ENCODE data around the gene RAB11FIP4.
A peak's percentile ranks its signal among the peaks of the same experiment; 100 is the strongest.

RAB11FIP4 gene

DNA sequence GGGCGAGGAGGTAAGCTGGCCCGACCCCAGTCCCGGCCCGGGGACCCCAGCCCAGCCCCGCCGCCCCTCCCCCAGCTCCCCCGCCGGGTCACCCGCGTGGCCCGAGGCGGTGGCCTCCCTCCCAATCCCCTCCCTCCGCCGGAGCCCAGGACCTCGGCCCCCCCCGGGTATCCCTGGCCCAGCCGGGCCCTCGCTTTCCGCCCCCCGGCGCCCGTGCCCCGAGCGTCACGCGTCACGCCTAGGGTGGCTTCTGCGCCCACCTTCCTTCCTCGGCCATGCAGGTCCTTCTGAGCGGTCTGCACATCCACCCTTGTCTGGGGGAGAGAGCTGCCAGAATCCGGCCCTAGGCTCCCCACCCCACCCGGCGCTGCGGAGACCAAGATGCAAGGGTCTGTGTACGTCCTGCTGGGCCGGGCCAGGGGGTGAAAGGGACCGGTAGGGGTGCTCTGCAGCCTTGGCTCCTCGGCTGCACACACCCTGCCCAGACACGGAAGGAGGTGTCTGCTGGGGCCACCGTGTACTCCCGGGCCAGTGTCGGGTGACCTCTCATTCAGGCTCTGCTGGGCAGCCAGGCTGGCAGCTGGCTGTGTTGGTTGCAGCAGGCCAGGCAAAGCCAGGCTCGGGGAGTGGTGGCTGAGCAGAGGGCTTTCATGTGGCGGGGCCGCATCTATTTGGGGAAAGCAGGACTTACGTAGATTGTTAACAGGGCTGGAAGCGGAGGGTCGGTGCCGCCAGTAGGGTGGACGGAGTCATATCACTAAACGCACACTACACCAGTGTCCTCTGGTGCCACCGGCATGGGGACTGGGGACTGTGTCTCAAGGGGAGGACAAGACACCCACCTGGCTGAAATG lies 754 bp downstream of the RAB11FIP4 start:
- DNase-seq (ENCODE audit: low read depth): no peak
- H3K4me3 ChIP-seq (ENCODE audit: control insufficient read depth, low read depth, low read length): no peak overlapping the region
- TF ChIP-seq, protein P1, sequence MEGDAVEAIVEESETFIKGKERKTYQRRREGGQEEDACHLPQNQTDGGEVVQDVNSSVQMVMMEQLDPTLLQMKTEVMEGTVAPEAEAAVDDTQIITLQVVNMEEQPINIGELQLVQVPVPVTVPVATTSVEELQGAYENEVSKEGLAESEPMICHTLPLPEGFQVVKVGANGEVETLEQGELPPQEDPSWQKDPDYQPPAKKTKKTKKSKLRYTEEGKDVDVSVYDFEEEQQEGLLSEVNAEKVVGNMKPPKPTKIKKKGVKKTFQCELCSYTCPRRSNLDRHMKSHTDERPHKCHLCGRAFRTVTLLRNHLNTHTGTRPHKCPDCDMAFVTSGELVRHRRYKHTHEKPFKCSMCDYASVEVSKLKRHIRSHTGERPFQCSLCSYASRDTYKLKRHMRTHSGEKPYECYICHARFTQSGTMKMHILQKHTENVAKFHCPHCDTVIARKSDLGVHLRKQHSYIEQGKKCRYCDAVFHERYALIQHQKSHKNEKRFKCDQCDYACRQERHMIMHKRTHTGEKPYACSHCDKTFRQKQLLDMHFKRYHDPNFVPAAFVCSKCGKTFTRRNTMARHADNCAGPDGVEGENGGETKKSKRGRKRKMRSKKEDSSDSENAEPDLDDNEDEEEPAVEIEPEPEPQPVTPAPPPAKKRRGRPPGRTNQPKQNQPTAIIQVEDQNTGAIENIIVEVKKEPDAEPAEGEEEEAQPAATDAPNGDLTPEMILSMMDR (IDR thresholded peaks at IDR 0.05; ENCODE audit: control insufficient read depth, insufficient read depth, low read depth, low read length, missing control alignments): no peak

DNA sequence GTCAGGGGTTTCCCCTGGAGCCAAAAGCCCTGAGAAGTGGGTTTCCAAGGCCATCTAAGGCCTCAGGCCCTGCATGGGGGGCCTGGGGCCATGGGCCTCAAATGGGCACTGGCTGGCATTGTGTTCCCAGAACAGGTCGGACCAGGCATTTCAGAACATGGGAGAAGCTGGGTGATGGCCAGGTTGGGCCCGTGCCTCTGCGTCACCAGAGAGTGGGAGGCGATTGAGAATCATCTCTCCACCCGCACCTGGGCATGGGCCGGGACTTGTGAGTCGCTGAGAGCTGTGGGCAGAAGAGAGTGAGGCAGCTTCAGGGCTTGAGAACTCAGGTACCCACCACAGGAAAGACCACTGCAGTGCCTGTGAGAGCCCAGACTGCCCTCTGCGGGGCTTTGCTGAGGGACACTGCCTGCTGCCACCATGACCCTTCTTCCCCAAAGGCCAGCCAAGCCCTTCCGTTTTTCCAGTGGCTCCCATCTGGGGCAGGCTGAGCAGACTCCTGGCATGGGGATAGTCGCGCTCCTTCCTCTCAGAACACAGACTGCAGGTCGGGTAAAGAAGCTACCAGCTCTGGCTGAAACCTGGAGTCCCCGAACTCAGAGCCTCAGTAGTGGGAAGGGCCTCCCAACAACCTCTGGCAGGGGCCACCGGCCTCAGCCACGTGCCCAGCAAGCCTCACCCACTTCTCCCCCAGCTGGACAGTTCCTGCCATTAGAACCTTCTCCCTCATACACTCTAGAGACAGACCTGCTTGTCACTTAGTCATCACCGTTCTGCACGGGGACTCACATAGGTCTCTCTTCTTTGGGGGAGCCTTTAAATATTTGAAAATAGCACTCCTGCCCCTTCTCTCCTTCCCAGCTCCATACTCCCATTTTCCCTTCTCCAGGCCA lies 1.6 kb downstream of the RAB11FIP4 start:
- H3K4me3 ChIP-seq (ENCODE audit: control insufficient read depth, low read depth, low read length): no peak overlapping the region
- no peak for DNase-seq (ENCODE audit: low read depth)
- TF ChIP-seq, protein P1 (IDR thresholded peaks at IDR 0.05; ENCODE audit: control insufficient read depth, insufficient read depth, low read depth, low read length, missing control alignments): no peak

DNA sequence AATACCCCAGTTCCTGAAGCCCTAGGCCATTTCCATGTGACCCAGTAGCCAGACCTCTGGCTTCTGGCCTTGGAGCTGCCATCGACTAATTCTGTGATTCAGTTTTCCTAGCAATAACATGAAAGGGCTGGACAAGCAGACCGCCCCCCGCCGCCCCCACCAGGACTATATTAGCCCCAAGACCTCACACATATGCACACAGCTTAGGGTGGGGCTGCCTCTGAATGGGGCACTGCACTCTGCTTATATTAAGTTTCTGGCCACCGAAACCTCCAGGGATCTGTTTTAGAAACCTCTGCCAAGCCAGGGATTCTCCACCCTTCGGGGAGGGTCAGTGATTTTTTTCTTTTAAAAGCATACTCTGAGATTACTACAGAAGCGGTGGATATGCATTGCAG lies 2.3 kb downstream of the RAB11FIP4 start:
- no peak for DNase-seq (ENCODE audit: low read depth)
- H3K4me3 ChIP-seq (ENCODE audit: control insufficient read depth, low read depth, low read length): no peak overlapping the region
- TF ChIP-seq, protein P1 (IDR thresholded peaks at IDR 0.05; ENCODE audit: control insufficient read depth, insufficient read depth, low read depth, low read length, missing control alignments): no peak

DNA sequence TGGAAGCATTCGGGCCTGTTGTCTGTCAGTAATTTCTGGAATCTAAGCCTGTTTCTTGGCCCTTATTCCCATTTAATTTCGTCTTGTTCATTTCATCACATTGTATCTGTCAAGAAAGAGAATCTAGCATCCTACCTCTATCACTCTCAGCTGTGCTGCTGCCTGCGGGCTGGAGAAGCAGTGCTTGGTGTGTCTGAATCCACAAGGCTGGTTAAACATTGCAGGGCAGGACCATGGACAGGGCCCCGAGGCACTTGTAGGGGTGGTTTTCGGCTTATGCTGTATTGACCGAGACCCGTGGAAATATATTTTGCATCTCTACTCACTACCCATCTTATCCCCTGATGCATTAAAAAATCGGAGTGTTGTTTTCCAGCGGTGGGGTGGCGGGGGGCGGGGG lies 3.1 kb downstream of the RAB11FIP4 start:
- H3K4me3 ChIP-seq (ENCODE audit: control insufficient read depth, low read depth, low read length): no peak overlapping the region
- TF ChIP-seq, protein P1 (IDR thresholded peaks at IDR 0.05; ENCODE audit: control insufficient read depth, insufficient read depth, low read depth, low read length, missing control alignments): no peak
- DNase-seq (ENCODE audit: low read depth): peak; percentile 13

DNA sequence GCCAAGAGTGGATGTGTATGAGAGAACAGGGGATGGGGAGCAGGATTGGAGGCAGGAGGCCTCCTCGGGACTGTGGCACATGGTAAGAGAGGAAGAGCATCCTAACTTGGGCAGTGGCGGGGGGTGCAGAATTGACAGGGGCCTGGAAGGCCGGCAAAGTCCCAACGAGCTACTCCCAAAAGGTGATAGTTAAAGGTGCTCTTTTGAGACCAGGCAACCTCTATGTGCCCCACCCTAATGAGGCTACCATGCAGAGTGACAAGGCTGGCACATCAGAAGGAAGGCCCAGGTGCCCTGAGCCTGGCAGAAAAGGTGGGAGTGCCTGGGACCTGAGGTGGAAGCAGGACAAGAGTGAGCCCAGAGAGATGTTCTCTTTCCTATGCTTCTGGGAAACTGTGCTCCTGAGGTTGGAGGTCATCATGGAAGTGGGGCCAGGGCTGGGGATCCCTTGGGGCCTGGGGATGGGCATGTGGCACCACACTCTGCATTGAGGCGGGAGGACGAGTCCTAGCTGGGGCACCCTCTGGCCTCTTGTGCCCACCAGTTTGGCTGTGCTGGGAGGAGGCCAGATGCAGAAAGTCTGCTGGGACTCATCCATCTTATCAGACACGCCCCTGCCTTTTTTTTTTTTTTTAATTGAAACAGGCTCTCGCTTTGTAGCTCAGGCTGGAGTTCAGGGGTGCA lies 5.9 kb downstream of the RAB11FIP4 start:
- TF ChIP-seq, protein P1 (IDR thresholded peaks at IDR 0.05; ENCODE audit: control insufficient read depth, insufficient read depth, low read depth, low read length, missing control alignments): no peak
- no peak overlapping the region for H3K4me3 ChIP-seq (ENCODE audit: control insufficient read depth, low read depth, low read length)
- DNase-seq (ENCODE audit: low read depth): no peak

Data from AG09309 (cell line).